Heart left ventricle (tissue), 16 donors: Measurements from ENCODE around the gene PIP5K1B. TPM values are rescaled to one million over a fixed set of nuclear protein-coding genes. Genes with fewer than 3 reads are reported as not detected.

Experiments used
- ATAC-seq, 4 donors: fragments of 200-7000 bp; cut with Tn5 transposase; one replicate each; pipeline ENCODE4 v1.9.1; 2020 to 2022; ENCODE audit warnings: moderate library complexity in 4 of 4, mild to moderate bottlenecking in 3 of 4, moderate number of reproducible peaks in 1 of 4
- DNase-seq, 5 donors: peaks; one replicate each; pipeline ENCODE4 v3.0.0-alpha.2; 2020
- H3K27ac ChIP-seq, 12 donors: fragments of 200-600 bp; sonication (generic) in 4 of 12; one replicate each; pipeline versions ENCODE4 v1.5.0 to v1.8.0; 2016 to 2022; ENCODE audit warnings: mild to moderate bottlenecking in 2 of 12
- H3K27me3 ChIP-seq, 9 donors: fragments of 200-600 bp; sonication (generic) in 2 of 9; one replicate each; pipeline versions ENCODE4 v1.5.1 to v1.8.0; 2016 to 2022; ENCODE audit warnings: mild to moderate bottlenecking in 3 of 9
- H3K36me3 ChIP-seq, 9 donors: fragments of 200-600 bp; sonication (generic) in 2 of 9; one replicate each; pipeline versions ENCODE4 v1.5.0 to v1.8.0; 2018 to 2022; ENCODE audit warnings: mild to moderate bottlenecking in 2 of 9
- H3K4me1 ChIP-seq, 12 donors: fragments of 200-600 bp; sonication (generic) in 4 of 12; one replicate each; pipeline versions ENCODE4 v1.5.0 to v1.8.0; 2016 to 2022; ENCODE audit warnings: mild to moderate bottlenecking in 3 of 12
- H3K4me3 ChIP-seq, 12 donors: fragments of 200-600 bp; sonication (generic) in 4 of 12; one replicate each; pipeline versions ENCODE4 v1.5.0 to v1.8.0; 2017 to 2022; ENCODE audit warnings: mild to moderate bottlenecking in 9 of 12, moderate library complexity in 4 of 12
- H3K9me3 ChIP-seq, 12 donors: fragments of 200-600 bp; sonication (generic) in 4 of 12; one replicate each; pipeline versions ENCODE4 v1.5.0 to v1.8.0; 2016 to 2022; ENCODE audit warnings: mild to moderate bottlenecking in 1 of 12
- POLR2A ChIP-seq, 2 donors: fragments of 450-650 bp; IDR thresholded peaks; one replicate each; pipeline ENCODE4 v1.6.1; 2017; ENCODE audit warnings: antibody characterized with exemption in 2 of 2, mild to moderate bottlenecking in 2 of 2, moderate library complexity in 2 of 2
- WGBS, 4 donors: extraction: QIAGEN DNeasy Blood & Tissue Kit in 2 of 4; methylation state at CpG; one replicate each; pipeline versions ENCODE4 v1.1.5 to v1.1.7; 2013 to 2018; 5-methylcytosine and 5-hydroxymethylcytosine counted together
- intact Hi-C, 10 donors: fragments of 100-400 bp; cut with DNase I; formaldehyde crosslinking; loops; one replicate each; pipeline versions ENCODE4 v1.11.1 to v1.14.2; 2022
- polyA plus RNA-seq, 2 donors: library from polyadenylated mRNA; stranded (reverse); fragments of 200-250 nt; gene quantifications; one replicate each; pipeline ENCODE4 v1.2.3, GENCODE V29; 2013
- total RNA-seq, 9 donors: library from RNA; depleted of rRNA in 2 of 9; stranded (reverse); fragments of >200 nt in 2 of 9; fragmentation: NEBNext Ultra II Directional in 3 of 9; extraction: Animal tissue kit (Norgen Biotek cat#: 25700) in 3 of 9; gene quantifications; one replicate each; pipeline versions ENCODE4 v1.1.0 to v1.2.4, GENCODE V29; 2016 to 2023
- TF ChIP-seq, protein P1 (sequence below), 12 donors: fragments of 200-600 bp; sonication (generic) in 4 of 12; IDR thresholded peaks; one replicate each; pipeline versions ENCODE4 v1.5.0 to v1.8.0; 2018 to 2022; ENCODE audit warnings: antibody characterized with exemption in 12 of 12, mild to moderate bottlenecking in 5 of 12
- donor health status: ischemic (EF 13 %, LVEDD 7.1; RV severe dilation, severe dysfunction).
- donor health status: healthy with polysubstance abuse.
- donor health status: DM: no; HTN: yes; CAD: no.
- donor health status: DM: no; HTN: no; CAD: no.
- donor health status: ischemic (EF 25% LVEDD 6.9; RV normal size, moderate dysfunction).
- donor health status: ischemic (EF 25% LVEDD 5.7; RV mildly dilated, moderate dysfunction).
- donor health status: healthy.
- donor health status: DM: yes; HTN: yes; CAD: no.
- donor health status: ischemic (EF 35%, LVEDD 5.7; RV mildly dilated, moderate dysfunction).
- donor health status: nonischemic (EF 11% LVEDD 7.7; RV severe dilation, severe dysfunction).
- donor health status: DM: yes; HTN: yes; CAD: no.
- donor health status: PGD.
- donor health status: ischemic (EF 29% LVEDD 5.4; RV normal size, mild dysfunction).
- donor health status: nonischemic (EF 23%, LVEDD 6.1; RV moderate dilation, normal function).

PIP5K1B gene
- total and polyA plus RNA-seq, 11 donors: 8.6 to 68.0 (median 47.5) TPM

DNA sequence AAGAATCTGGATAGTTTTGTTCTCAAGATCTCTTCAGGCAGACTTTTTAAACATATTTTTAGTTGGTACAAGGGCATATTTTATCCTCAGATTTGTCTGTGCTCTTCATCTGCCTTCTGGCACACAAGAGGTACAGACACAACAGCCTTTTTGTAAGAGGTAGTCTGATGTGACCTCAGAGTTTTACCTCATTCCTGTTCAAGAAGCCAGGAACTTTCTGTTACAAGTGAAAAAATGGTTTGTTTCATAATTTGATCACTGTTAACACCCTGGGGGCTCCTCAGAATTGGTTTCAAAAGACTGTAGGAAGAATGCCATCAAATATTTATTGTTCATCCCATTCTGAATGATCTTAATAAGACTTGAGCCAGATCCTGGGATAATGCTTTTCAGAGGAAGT, 172.2 kb downstream of the PIP5K1B start:
- no peak for TF ChIP-seq POLR2A (IDR thresholded peaks at IDR 0.05)
- TF ChIP-seq, protein P1, sequence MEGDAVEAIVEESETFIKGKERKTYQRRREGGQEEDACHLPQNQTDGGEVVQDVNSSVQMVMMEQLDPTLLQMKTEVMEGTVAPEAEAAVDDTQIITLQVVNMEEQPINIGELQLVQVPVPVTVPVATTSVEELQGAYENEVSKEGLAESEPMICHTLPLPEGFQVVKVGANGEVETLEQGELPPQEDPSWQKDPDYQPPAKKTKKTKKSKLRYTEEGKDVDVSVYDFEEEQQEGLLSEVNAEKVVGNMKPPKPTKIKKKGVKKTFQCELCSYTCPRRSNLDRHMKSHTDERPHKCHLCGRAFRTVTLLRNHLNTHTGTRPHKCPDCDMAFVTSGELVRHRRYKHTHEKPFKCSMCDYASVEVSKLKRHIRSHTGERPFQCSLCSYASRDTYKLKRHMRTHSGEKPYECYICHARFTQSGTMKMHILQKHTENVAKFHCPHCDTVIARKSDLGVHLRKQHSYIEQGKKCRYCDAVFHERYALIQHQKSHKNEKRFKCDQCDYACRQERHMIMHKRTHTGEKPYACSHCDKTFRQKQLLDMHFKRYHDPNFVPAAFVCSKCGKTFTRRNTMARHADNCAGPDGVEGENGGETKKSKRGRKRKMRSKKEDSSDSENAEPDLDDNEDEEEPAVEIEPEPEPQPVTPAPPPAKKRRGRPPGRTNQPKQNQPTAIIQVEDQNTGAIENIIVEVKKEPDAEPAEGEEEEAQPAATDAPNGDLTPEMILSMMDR (IDR thresholded peaks at IDR 0.05): no peak
- intact Hi-C loops: loop anchor here in 1 of 10 donors (5.0 kb wide), 1 partner anchor 35 kb away; no protein-coding TSS in a partner anchor
- Histone ChIP-seq H3K27me3 (no peaks in the 10 kb centered on the region), H3K9me3 (no peaks in the 10 kb centered on the region), H3K4me1 (peaks cover 0 to 20% (median 3%) of the 10 kb centered on the region in 12 donors), H3K4me3 (no peak overlapping the region), H3K36me3 (no peaks in the 10 kb centered on the region), H3K27ac (peak overlapping the region in 2 of 12 donors; percentile 21 to 39)
- no peak for ATAC-seq
- DNase-seq: no peak

DNA sequence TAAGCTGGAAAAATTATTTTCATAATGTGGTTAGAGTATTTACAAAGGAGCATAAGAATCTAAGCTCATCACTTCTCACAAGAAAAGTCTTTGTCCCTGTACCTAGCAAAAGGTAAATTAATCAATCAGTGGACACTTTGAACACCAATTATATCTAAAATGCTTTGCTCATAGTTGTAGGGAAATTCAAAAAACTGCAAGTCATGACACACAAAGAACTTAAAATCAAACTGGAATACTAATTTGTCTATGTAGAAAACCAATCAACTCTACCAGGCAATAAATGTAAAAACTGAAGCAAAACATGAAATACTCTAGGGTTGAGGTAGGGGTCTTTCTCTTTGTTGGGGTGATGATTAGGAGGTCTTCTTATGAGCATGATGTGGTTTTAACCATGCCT, 173.4 kb downstream of the PIP5K1B start:
- H3K27me3 ChIP-seq: no peaks in the 10 kb centered on the region
- H3K4me1 ChIP-seq: peaks cover 0 to 14% (median 0%) of the 10 kb centered on the region in 12 donors
- H3K36me3 ChIP-seq: no peaks in the 10 kb centered on the region
- ATAC-seq (no peak), DNase-seq (no peak)
- H3K4me3 ChIP-seq: no peak overlapping the region
- TF ChIP-seq, protein P1 (IDR thresholded peaks at IDR 0.05): no peak
- no peak overlapping the region for H3K27ac ChIP-seq
- H3K9me3 ChIP-seq: no peaks in the 10 kb centered on the region
- intact Hi-C loops: loop anchor here in 1 of 10 donors (5.0 kb wide), 1 partner anchor 34 kb away; no protein-coding TSS in a partner anchor

DNA sequence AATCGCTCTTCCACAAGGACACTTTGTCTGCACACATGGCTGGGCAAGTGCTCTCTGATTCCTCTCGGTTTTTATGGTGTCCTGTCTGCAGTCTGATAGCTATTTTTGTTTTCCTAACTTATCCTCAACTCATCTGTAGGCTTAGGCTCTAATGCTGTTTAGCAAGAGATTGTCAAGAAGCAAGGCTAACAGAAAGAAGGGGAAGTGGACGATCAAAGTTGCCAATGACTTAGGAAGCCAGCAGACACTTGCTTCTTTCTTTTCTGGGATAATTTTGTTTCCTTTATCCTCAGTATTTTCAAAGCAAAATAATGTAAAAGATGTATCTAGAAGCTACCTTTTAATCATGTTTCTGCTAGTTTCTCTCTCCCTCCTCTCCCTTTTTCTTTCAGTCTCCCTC, 178.2 kb downstream of the PIP5K1B start:
- Histone ChIP-seq H3K27me3 (no peaks in the 10 kb centered on the region), H3K27ac (no peak overlapping the region), H3K4me3 (no peak overlapping the region), H3K4me1 (peaks cover 0 to 5% (median 0%) of the 10 kb centered on the region in 12 donors), H3K9me3 (no peaks in the 10 kb centered on the region), H3K36me3 (no peaks in the 10 kb centered on the region)
- TF ChIP-seq POLR2A (IDR thresholded peaks at IDR 0.05): no peak
- DNase-seq (no peak), ATAC-seq (no peak)
- 54 to 65% (median 62%) methylated on average over 3 of the region's 3 CpGs for WGBS, 4 donors
- intact Hi-C loops: loop anchor here in 1 of 10 donors (5.0 kb wide), 1 partner anchor 49 kb away; no protein-coding TSS in a partner anchor

DNA sequence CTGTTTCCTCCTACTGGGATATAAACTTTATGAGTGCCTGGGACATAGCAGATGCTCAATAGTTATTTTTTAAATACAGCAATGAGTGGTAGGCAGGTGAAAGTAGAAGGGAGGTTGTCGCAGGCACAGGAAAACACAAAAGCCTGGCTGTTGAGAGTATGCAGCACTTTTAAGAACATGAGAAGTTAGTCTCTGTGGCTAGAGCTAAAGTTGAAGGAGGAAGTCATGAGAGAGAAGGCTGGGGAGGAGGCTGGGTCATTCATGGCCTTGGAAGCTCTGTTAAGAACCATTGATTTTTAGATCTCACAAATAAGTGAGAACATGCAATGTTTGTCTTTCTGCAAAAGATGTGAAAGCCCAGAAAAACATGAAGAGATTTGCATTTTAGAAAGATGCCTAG, 182.2 kb downstream of the PIP5K1B start:
- Histone ChIP-seq H3K4me1 (peaks cover 0 to 5% (median 0%) of the 10 kb centered on the region in 12 donors), H3K36me3 (no peaks in the 10 kb centered on the region), H3K9me3 (no peaks in the 10 kb centered on the region), H3K27me3 (no peaks in the 10 kb centered on the region), H3K27ac (no peak overlapping the region), H3K4me3 (no peak overlapping the region)
- no peak for TF ChIP-seq POLR2A (IDR thresholded peaks at IDR 0.05)
- TF ChIP-seq, protein P1 (IDR thresholded peaks at IDR 0.05): no peak
- ATAC-seq (no peak), DNase-seq (no peak)
- 81 to 92% (median 90%) methylated on average over 1 of the region's 1 CpG for WGBS, 4 donors
- intact Hi-C loops: no loop called here

DNA sequence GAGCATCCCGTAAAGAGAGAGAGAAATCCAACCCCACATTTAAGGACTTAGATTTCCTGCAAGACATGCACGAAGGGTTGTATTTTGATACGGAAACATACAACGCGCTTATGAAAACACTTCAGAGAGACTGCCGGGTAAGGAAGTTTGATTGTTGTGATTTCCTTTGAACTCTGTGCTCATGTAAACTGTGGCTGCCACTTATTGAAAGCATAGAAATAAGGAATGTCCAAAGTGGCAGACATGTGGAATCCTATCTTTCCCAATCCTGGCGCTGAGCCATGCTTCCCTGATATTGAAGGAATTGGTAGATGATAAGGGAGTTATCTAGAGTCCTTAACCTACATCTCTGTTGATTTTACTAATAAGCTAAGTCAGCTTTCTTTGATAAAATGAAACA, 189.5 kb downstream of the PIP5K1B start:
- no peak for TF ChIP-seq POLR2A (IDR thresholded peaks at IDR 0.05)
- TF ChIP-seq, protein P1 (IDR thresholded peaks at IDR 0.05): no peak
- ATAC-seq (no peak), DNase-seq (no peak)
- intact Hi-C loops: no loop called here
- H3K27ac ChIP-seq: peak overlapping the region in 5 of 12 donors; percentile 20 to 63 (median 51)
- H3K27me3 ChIP-seq: no peaks in the 10 kb centered on the region
- 37 to 54% (median 42%) methylated on average over 7 of the region's 7 CpGs for WGBS, 4 donors
- H3K4me3 ChIP-seq: no peak overlapping the region
- no peaks in the 10 kb centered on the region for H3K36me3 ChIP-seq
- no peaks in the 10 kb centered on the region for H3K9me3 ChIP-seq
- peaks cover 0 to 47% (median 32%) of the 10 kb centered on the region in 12 donors for H3K4me1 ChIP-seq
